Measurements from ENCODE around the gene SPEG.

The SPEG gene

DNA sequence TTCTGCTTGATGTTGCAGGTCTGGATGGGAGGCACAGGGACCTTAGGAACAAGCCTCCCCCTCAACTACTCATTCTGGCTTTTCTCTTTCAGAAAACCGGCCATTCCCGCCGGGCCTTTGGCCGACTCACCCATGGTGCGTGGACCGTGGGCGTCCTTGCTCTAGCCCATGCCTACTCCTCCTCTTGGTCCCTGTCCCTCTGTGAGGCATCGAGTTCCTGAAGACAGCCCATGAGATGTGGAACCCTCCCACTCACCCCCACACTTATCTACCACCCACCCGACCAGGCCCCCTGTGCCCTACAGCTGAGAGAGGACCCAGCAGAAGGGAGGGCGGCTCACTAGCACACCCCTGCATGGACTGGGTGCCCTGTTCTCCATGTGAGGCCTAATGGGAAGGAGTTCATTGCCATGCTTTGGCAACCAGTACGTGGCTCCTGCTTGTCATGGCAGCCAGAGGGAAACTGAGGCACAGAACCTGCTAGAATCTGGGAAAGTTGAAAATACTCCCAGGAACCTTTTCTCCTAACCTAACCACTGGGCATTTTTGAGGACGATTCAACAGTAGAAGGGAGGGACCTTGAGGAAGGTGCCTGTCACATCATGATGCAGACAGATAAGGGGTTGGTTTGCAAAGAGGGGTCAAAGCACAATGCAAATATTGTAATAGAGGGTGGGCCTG, 8.5 kb downstream of the SPEG start:
- no peak overlapping the region for H2AFZ ChIP-seq (ENCODE audit: low read depth, low read length)
- H3K27me3 ChIP-seq (ENCODE audit: low read depth, low read length): peaks cover 11% of the 10 kb centered on the region
- no peaks in the 10 kb centered on the region for H4K20me1 ChIP-seq (ENCODE audit: insufficient read depth, low read length)
- no peak overlapping the region for H3K9ac ChIP-seq (ENCODE audit: low read length)
- no peaks in the 10 kb centered on the region for H3K79me2 ChIP-seq (ENCODE audit: low read length)
- H3K4me2 ChIP-seq (ENCODE audit: low read length): no peak overlapping the region
- no peaks in the 10 kb centered on the region for H3K36me3 ChIP-seq (replicated peaks; ENCODE audit: low read depth, low read length)
- no peak for TF ChIP-seq EZH2phosphoT487 (IDR thresholded peaks at IDR 0.05; ENCODE audit: low read depth)
- TF ChIP-seq CTCF (IDR thresholded peaks at IDR 0.05; ENCODE audit: low read depth, low read length): no peak
- H3K4me3 ChIP-seq (ENCODE audit: low read length): no peak overlapping the region
- H3K27ac ChIP-seq (ENCODE audit: low read length): no peak overlapping the region
- peaks cover 7% of the 10 kb centered on the region for H3K4me1 ChIP-seq (ENCODE audit: low read length)
- no peaks in the 10 kb centered on the region for H3K9me3 ChIP-seq (ENCODE audit: insufficient read depth, low read length)

DNA sequence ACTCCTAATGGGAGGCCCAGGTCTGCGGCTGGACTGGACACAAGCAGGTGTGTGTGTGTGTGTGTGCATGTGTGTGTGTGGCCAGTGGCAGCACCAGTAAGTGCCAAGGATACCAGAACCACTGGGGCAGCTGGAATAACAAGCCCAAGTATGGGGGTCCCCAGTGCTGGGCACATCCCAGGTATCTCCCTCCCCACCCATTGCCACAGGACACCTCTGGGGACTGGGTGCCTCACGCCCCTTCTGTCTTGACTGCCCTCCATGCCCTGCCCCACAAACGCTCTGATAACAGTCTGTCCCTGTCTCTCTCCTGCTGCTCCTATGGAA, 9.0 kb downstream of the SPEG start:
- no peaks in the 10 kb centered on the region for H4K20me1 ChIP-seq (ENCODE audit: insufficient read depth, low read length)
- no peaks in the 10 kb centered on the region for H3K36me3 ChIP-seq (replicated peaks; ENCODE audit: low read depth, low read length)
- no peak overlapping the region for H2AFZ ChIP-seq (ENCODE audit: low read depth, low read length)
- H3K4me3 ChIP-seq (ENCODE audit: low read length): no peak overlapping the region
- TF ChIP-seq EZH2phosphoT487 (IDR thresholded peaks at IDR 0.05; ENCODE audit: low read depth) (no peak), CTCF (IDR thresholded peaks at IDR 0.05; ENCODE audit: low read depth, low read length) (no peak)
- no peak overlapping the region for H3K4me2 ChIP-seq (ENCODE audit: low read length)
- no peaks in the 10 kb centered on the region for H3K79me2 ChIP-seq (ENCODE audit: low read length)
- H3K9ac ChIP-seq (ENCODE audit: low read length): no peak overlapping the region
- peaks cover 11% of the 10 kb centered on the region for H3K27me3 ChIP-seq (ENCODE audit: low read depth, low read length)
- H3K4me1 ChIP-seq (ENCODE audit: low read length): peaks cover 7% of the 10 kb centered on the region
- H3K27ac ChIP-seq (ENCODE audit: low read length): no peak overlapping the region
- H3K9me3 ChIP-seq (ENCODE audit: insufficient read depth, low read length): no peaks in the 10 kb centered on the region

DNA sequence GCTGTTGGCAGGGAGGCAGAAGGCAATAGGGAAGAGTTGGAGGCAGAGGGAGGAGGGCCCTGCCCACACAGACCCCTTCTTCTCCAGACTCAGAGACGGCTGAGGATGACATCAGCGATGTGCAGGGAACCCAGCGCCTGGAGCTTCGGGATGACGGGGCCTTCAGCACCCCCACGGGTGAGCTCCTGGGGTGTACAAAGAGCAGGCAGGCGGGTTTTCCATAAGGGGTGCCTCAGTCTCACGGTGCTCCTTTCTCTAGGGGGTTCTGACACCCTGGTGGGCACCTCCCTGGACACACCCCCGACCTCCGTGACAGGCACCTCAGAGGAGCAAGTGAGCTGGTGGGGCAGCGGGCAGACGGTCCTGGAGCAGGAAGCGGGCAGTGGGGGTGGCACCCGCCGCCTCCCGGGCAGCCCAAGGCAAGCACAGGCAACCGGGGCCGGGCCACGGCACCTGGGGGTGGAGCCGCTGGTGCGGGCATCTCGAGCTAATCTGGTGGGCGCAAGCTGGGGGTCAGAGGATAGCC, 10.0 kb downstream of the SPEG start:
- H2AFZ ChIP-seq (ENCODE audit: low read depth, low read length): no peak overlapping the region
- no peak for TF ChIP-seq CTCF (IDR thresholded peaks at IDR 0.05; ENCODE audit: low read depth, low read length)
- no peak for TF ChIP-seq EZH2phosphoT487 (IDR thresholded peaks at IDR 0.05; ENCODE audit: low read depth)
- no peak overlapping the region for H3K4me3 ChIP-seq (ENCODE audit: low read length)
- H3K79me2 ChIP-seq (ENCODE audit: low read length): no peaks in the 10 kb centered on the region
- peaks cover 7% of the 10 kb centered on the region for H3K4me1 ChIP-seq (ENCODE audit: low read length)
- H3K4me2 ChIP-seq (ENCODE audit: low read length): no peak overlapping the region
- H4K20me1 ChIP-seq (ENCODE audit: insufficient read depth, low read length): no peaks in the 10 kb centered on the region
- no peaks in the 10 kb centered on the region for H3K9me3 ChIP-seq (ENCODE audit: insufficient read depth, low read length)
- H3K27me3 ChIP-seq (ENCODE audit: low read depth, low read length): peaks cover 11% of the 10 kb centered on the region
- H3K9ac ChIP-seq (ENCODE audit: low read length): no peak overlapping the region
- H3K27ac ChIP-seq (ENCODE audit: low read length): no peak overlapping the region
- H3K36me3 ChIP-seq (replicated peaks; ENCODE audit: low read depth, low read length): no peaks in the 10 kb centered on the region

- peaks cover 11% of the 10 kb centered on the region for H3K27me3 ChIP-seq (ENCODE audit: low read depth, low read length)
- H2AFZ ChIP-seq (ENCODE audit: low read depth, low read length): no peak overlapping the region
- no peak overlapping the region for H3K4me3 ChIP-seq (ENCODE audit: low read length)
- H3K79me2 ChIP-seq (ENCODE audit: low read length): no peaks in the 10 kb centered on the region
- TF ChIP-seq CTCF (IDR thresholded peaks at IDR 0.05; ENCODE audit: low read depth, low read length): no peak
- TF ChIP-seq EZH2phosphoT487 (IDR thresholded peaks at IDR 0.05; ENCODE audit: low read depth): no peak
- H3K9ac ChIP-seq (ENCODE audit: low read length): no peak overlapping the region
- no peaks in the 10 kb centered on the region for H4K20me1 ChIP-seq (ENCODE audit: insufficient read depth, low read length)
- no peak overlapping the region for H3K27ac ChIP-seq (ENCODE audit: low read length)
- no peak overlapping the region for H3K4me2 ChIP-seq (ENCODE audit: low read length)
- H3K36me3 ChIP-seq (replicated peaks; ENCODE audit: low read depth, low read length): no peaks in the 10 kb centered on the region
- peaks cover 7% of the 10 kb centered on the region for H3K4me1 ChIP-seq (ENCODE audit: low read length)
- H3K9me3 ChIP-seq (ENCODE audit: insufficient read depth, low read length): no peaks in the 10 kb centered on the region
These were observed 10.6 kb downstream of the SPEG start for GRCh38 chr2:219445220-219445640.

Measured in OCI-LY3 (cell line).